DMS79 treated with DMSO at 0.1 percent for 48 hours (cell line): ENCODE data around the gene LEP.
"Not testable (repeated sequence)": the region's sequence is repeated elsewhere in the genome, so short reads cannot be mapped to it uniquely, and the experiment has no call there.

ENCODE experiments used
- DNase-seq: peaks from one replicate; lab custom pipeline; 2025; lab: John Stamatoyannopoulos, UW

LEP gene

GRCh38 chr7:128210590-128211570, 30.2 kb upstream of the LEP start:
- peak; percentile 89 for DNase-seq

- DNase-seq, result no peak
These were observed 29.5 kb upstream of the LEP start for GRCh38 chr7:128211626-128212025.

DNA sequence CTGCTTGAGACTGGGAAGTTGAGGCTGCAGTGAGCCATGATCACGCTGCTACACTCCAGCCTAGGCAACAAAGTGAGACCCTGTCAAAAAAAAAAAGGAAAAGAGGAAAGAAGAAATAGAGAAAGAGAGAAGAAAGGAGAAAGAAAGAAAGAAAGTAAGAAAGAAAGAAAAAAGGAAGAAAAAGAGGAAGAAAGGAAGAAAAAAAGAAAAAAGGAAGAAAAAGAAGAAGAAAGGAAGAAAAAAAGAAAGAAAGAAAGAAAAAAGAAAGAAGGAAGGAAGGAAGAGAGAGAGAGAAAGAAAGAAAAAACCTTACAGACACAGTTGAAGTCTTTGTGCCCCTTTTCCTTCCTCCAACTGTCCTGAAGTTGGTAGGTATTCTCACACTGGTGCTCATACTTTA, 26.6 kb upstream of the LEP start:
- no peak for DNase-seq

DNA sequence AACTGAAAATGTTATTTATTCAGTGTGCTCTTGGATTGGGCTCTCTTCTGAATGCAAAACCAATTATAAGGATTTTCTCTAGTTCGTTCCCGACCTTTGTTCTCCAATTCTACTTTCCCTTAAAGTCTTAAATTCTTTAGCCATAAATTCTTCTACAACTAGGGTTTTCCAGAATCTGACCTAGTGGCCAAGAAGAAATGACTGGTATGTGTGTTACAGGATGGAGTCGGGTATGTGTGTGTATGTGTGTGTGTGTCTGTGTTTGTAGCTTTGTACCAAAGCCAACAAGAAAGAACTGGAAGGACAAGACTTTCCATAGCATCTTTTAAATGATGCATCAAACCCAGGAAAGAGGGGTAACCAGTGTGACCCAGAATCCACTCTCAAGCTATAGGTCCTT, 25.8 kb upstream of the LEP start:
- DNase-seq, result no peak

GRCh38 chr7:128215739-128216138, 25.3 kb upstream of the LEP start:
- no peak for DNase-seq

- no peak for DNase-seq
These were observed 23.9 kb upstream of the LEP start for GRCh38 chr7:128217030-128217805.

DNA sequence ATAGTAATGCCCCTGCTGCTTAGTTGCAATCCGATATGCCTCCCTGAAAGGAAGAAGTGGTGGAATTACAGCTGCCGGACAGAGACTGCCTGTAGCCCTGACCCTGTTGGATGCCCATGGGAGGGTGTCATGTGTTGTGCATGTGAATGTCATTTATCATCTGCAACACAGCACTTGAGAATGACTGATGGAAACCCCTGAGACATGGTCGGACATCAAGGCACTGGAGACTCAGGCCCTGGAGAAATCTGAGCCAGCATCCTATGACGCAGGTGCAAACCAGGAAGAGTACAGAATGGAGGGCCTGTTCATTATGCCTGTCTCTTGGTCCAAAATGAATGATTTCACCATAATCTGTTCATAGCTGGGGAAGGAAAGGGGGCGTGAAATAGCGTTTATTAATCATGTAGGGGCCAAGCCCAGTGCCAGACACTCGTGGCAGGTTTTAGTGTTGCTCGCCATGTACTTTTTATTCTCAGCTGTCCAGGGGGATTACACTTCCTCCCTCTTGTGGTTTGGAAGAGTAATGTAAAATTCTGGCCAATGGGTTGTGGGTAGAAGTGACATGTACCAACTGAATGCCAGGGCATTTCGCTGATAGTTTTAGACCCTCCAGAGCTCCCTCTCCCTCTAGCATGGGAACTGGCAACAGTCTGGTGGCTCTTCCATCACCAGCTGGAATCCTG, 23.0 kb upstream of the LEP start:
- no peak for DNase-seq

- DNase-seq, result no peak
These were observed 21.4 kb upstream of the LEP start for GRCh38 chr7:128219636-128220035.

GRCh38 chr7:128221929-128222403, 19.1 kb upstream of the LEP start:
- no peak for DNase-seq

DNA sequence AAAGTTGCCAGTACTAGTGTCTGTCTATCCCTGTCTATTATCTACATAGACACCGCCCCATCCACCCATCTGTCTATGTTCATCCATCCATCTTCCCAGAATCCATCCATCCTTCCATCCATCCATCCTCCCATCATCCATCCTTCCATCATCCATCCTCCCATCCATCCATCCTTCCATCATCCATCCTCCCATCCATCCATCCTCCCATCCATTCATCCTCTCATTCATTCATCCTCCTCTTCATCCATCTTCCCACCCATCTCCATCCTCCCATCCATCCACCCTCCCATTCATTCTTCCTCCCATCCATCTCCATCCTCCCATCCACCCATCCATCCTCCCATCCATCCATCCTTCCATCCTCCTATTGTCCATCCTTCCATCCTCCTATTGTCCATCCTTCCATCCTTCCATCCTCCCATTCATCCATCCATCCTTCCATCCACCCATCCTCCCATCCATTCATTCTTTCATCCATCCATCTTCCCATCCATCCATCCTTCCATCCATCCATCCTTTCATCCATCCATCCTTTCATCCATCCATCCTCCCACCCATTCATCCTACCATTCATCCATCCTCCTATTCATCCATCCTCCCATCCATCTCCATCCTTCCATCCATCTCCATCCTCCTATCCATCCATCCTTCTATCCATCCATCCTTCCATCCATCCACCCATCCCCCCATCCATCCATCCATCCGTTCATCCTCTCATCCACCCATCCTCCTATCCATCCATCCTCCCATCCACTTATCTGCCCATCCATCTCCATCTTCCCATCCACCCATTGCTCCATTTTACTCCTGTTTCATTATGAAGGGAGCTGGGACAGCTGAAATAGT, 14.7 kb upstream of the LEP start:
- no peak for DNase-seq

GRCh38 chr7:128227271-128227670, 13.8 kb upstream of the LEP start:
- no peak for DNase-seq

DNA sequence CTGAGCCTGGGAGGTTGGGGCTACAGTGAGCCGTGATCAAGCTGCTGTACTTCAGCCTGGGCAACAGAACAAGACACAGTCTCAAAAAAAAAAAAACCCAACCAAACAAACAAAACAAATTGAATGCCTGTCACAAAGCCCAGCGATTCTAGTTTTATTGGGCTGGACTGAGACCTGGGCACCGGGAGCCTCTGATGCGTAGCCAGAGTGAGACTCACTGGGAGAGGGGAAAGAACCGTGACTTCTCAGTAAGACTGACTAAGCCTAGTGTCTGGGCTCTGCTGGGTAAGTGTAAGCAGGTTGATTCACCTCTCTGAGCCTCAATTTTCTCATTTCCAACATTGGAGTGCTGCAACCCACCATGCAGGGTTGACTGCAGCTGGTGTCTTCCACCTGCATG, 10.1 kb upstream of the LEP start:
- DNase-seq, result no peak

GRCh38 chr7:128231677-128232076, 9.4 kb upstream of the LEP start:
- no peak for DNase-seq

DNA sequence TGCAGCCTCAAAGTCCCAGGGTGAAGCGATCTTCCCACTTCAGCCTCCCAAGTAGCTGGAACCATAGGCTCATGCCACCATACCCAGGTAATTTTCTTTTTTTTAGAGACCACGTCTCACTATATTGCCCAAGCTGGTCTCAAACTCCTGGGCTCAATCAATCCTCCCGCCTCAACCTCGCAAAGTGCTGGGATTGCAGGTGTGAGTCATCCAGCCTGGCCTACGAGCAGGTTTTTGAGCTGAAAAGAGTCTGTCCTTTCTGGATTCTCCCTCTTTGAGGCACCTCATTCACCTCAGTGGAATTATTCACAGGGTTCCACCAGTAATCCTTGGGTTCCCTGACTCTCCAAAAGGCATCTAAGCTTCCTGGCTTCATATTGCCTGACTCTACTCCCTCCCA, 7.6 kb upstream of the LEP start:
- DNase-seq, result no peak

GRCh38 chr7:128234476-128235026, 6.5 kb upstream of the LEP start:
- no peak for DNase-seq

DNA sequence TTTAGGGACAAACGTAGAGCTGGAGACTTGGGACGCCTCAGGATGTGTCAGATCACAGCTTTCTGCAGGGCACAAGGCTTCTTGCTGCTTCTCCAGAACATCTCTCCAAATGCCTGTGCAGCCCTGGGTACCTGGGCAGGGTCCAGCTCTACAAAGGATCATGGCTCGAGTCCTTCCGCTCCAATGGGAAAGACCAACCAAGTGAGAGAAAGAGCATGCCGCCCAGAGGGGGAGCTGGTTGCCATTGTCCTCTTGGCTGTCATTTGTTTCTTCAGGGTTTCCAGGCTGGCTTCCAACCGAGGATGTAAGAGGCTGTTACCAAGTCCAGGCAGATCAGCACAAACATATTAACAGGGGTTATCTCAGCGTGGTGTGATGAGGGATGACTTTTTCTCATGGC, 5.6 kb upstream of the LEP start:
- peak; percentile 66 for DNase-seq

DNA sequence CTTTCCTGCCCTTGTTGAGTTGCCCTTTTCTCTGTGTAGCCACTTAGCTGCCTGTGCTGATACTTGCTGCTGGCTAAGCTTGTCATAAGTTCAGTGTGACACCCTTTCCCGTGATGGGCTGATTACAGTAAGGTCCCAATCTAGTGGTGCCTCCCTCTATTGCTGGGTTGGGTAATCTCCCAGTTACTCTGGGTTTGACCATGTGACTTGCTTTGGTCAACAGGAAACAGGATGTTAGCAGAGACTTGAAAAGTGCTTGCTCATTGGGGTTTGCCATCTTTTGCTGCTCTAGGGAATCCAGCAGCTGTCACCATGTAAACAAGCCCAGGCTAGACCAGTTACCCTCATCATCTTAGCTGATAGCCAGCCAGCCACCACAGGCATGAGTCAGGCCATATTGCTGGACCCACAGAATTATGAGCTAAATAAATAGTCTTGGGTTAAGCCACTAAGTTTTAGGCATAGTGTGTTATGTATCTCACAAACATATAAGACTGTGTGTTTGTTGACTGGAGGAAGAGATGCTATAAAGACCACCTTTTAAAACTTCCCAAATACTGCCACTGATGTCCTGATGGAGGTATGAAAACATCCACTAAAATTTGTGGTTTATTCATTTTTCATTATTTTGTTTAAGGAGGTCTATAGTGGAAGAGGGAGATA, 4.0 kb upstream of the LEP start:
- DNase-seq, result no peak

DNA sequence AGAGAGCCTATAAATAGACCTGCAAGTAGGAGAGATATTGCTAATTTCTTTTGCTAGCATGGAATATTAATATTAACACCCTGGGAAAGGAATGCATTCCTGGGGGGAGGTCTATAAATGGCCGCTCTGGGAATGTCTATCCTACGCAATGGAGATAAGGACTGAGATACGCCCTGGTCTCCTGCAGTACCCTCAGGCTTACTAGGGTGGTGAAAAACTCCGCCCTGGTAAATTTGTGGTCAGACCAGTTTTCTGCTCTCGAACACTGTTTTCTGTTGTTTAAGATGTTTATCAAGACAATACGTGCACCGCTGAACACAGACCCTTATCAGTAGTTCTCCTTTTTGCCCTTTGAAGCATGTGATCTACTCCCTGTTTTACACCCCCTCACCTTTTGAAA, 1.9 kb upstream of the LEP start:
- not testable (repeated sequence) for DNase-seq

- DNase-seq, result no peak
These were observed 1.6 kb downstream of the LEP start for GRCh38 chr7:128242661-128243060.

DNA sequence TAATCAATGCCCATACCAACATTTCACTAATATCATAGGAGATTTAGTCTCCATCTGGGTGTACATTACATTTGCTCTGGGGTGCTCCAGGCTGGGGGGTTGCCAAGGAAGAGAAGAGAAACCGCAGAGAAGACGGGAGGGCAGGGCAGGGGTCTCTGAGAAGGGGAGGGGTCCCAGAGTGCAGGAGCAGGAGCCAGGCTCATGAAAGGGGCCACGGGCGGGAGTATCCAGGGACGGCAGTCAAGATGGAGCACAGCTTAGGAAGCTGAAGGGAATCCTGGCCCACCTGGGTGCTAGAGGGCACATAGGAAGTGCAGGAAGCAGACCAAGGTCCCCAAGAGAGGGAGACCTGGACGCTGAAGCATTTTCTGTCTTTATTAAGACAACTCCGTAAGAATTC, 2.2 kb downstream of the LEP start:
- no peak for DNase-seq

GRCh38 chr7:128244861-128245260, 3.8 kb downstream of the LEP start:
- DNase-seq, result no peak
